GM18519 (cell line): ENCODE data around the gene MPND.
A peak's percentile ranks its signal among the peaks of the same experiment; 100 is the strongest.

Experiments
- ATAC-seq: cut with Tn5 transposase; IDR thresholded peaks from one replicate; pipeline ENCODE4 v1.9.1; 2021; ENCODE audit warnings: mild to moderate bottlenecking, moderate library complexity; ENCODE audit not compliant: unreplicated experiment, low FRiP score

MPND gene

GRCh38 chr19:4393947-4394590 lies 50.7 kb downstream of the MPND start:
- ATAC-seq = no peak

DNA sequence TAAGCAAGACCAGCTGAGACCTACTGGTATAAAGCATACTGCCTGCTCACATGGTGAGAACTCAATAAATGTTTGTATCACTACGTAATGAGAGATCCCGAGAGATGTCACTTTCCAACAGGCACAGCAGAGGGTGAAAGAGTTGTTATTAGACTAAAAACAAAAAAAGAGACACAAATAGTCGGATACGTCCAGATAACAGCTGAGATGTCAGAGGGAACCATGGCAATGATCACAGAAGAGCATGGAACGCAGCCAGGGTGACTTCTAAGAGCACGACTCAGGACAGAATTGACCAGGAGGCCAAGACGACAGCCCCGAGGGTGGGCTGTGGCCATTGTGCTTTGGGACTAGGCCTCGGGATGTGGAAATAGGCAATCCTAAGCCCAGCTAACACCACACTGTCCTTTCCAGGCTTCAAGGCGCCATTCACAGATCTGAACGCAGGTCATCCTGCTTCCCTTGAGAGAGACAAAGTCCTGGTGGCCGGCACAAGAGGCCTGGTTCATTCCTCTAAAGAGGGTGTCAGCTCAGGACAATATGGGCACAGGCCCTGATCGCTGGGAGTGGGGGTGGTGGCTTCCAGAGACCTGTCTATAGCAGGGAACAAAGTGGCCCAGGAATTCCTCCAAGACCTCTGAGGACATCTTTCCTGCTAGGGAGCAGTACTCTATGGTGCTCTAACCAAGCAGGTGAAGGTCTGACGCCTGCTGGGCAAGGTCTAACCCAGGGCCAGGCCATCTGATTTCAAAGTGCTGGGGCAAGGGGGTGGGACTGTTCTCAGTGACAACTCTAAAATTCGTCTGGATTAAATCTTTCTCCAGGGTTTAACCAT lies 53.8 kb downstream of the MPND start:
- ATAC-seq = no peak

DNA sequence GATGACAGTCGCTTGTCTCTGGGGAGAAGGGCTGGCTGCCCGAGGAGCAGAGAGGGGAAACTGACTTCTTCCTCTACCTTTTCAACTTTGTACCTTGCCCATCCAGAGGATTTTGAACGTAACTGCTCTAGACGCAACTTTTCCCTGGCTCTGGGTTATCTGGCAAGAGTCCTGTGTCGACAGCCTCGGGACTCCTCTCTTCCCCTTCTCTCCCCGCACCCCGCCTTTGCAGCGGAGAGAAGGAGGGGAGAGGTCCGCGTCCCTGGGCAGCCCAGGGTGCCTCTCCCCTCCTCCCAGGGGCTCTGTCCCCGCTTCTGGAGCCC lies 56.4 kb downstream of the MPND start:
- peak; percentile 2 for ATAC-seq

- peak; percentile 42 for ATAC-seq
These were observed 57.0 kb downstream of the MPND start, which contains the start of gene SH3GL1 for GRCh38 chr19:4400135-4400936. TSS of gene SH3GL1 (minus strand) at chr19:4400547. CDS start at chr19:4400368, 179 bp downstream.

DNA sequence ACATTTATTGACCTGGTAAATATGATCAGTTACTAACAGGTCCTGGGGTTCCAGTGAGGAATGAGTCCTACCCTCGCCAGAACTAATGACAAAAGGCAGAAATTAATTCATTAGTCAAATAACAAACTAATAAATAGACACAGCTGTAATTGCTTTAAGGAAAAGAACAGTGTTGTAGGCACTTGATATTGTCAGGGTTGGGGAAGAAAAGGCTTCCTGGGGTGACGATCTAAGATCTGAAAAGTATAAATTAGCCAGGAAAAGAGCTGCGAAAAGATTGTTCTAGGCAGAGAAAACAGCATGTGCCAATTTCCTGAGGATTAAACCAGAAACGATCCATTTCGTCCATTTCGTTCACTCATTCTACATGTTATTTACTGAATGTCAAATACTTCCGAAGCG lies 58.4 kb downstream of the MPND start:
- ATAC-seq = no peak

DNA sequence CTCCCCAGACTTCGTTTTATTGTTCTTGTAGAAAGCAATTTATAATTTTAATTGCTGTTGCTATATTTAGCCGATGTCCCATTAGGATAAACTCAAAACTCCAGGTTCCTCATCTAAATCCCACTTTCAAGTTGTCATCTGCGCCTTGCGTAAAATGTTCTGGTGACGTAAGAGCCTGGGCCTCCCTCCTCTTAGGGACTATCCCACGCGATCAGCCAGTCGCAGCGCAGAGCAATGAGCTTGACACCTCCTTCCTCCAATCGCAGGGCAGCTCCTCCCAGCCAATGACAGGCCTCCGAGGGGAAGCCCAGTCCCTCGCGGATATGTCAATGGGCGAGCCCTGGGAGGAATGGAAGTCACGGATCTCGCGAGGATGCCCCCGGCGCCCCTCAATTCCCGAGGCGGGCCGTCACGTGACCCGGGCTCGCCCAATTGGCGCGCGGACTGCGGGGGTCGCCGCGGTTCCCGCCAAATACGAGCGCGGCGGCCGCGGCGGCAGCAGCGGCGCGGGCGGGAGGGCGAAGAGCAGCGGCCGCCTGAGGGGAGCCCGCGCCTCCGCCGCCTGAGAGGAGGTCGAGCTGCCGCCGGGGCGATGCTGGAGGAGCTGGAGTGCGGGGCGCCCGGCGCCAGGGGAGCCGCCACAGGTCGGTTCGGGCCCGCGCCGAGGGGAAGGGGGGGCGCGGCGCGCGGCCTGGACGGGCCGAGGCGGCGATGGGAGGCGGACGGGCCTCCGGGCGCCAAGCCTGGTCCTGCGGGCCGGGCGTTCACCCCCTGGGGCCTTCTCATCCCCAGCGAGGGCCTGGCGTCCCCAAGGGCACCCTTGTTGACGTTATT lies 59.0 kb downstream of the MPND start, which contains the start of gene CHAF1A:
TSS of gene CHAF1A (plus strand) at position 470 of the 834 bp plus-strand sequence. CDS start at position 593, 123 bp downstream.
- peak; percentile 63 for ATAC-seq

DNA sequence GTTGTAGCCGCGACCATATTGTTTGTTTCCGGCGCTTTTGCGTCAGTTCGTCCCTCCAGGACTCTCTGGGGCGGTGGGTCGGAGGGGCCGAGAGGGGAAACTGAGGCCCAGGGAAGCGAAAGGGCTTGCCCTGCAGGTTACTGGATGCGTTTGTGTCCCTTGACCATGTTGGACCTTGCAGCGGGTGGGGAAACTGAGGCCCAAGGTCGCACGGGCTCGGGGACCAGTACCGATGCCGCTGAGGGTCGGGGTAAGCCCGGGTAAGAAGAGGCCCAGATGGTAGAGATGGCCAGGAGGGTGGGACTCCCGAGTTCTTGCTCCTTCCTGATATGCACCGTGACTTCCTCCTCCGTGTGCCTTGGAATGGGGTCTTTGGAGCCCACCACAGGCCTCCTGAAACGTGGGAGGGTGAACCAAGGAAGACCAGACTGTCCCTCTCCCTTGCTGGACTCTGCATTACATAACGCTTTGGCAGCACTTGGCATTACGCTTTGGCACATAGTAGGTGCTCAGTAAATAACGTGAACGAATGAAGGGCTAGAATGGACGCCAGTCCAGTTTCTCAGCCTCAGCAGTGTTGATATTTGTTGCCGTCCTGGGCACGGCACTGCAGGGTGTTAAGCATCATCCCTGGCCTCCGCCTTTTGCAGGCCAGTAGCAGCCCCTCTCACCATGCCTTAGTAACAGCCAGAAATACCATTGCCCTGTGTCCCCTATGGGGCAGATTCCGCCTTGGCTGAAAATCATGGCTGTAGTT lies 59.8 kb downstream of the MPND start:
- ATAC-seq = no peak

DNA sequence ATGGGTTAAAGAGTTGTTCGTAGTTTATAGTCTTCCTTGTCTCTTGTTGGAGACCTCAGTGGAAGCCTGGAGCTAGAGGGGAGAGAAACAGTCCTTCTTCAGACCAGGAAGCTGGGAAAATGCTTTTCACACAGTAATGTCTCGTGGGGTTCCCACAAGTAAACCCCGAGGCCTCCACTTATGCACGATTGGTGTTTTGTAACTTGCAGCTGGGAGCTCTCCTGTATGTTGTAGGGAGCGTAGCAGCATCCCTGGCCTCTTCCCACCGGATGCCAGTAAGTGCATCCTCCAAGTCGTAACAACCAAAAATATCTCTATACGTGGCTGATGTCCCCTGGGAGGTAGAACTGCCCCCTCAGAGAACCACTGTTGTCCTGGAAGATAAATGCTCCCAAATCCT lies 62.6 kb downstream of the MPND start:
- no peak for ATAC-seq

GRCh38 chr19:4406626-4407025 lies 63.3 kb downstream of the MPND start:
- ATAC-seq = no peak

GRCh38 chr19:4409123-4409933 lies 66.0 kb downstream of the MPND start:
- no peak for ATAC-seq
